ENCODE data around the gene MYO6. TPM values are rescaled to one million over a fixed set of nuclear protein-coding genes. Genes with fewer than 3 reads are reported as not detected.
"Not testable (repeated sequence)": the region's sequence is repeated elsewhere in the genome, so short reads cannot be mapped to it uniquely, and the experiment has no call there.

MYO6 gene
- 46.9 and 48.1 TPM in 2 replicates for total RNA-seq (2021)
- long read RNA-seq, partial matches to known transcripts, result 782 of 860 reads
- long read RNA-seq, other reads (novel, unspliced or antisense), result 78 of 860 reads

DNA sequence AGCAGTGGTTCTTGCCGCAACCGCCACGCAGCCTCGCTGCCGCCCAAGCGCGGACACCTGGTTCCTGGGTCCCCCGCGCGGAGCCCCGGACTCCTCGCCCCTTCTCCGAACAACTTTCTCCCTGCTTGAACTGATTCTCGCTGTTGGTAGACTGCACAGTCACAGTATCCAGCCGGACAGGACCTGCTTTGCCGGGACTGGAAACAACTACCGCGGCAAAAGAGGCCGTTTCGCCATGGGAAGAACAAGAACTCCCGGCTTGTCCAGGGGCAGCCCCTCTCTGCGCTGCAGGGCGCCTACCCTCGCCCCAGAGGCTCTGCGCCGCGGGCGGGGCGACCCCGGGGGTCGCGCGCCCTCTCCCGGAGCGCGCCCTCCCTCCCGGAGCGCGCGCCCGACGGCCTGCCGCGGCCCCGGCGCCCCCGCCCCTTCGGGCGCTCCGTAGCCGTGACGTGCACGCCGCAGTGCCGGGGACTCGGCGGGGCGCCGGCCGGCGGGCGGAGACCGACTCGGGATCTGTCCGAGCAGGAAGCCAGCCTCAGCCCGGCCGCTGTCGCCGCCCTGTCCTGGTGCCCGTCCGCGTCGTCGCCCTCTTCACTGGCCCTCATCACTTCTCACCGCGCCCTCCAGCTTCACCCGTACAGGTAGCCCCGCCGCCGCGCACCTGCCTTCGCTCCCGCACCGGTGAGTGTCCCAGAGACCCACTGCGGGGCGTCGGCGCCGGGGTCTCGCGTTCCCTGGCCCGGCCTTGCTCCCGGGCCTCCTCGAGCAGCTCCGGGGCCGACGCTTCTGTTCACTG lies at the start of gene MYO6:
TSS of gene MYO6 (plus strand) at position 497 of the 796 bp plus-strand sequence. CDS start 68,309 bp downstream, outside the sequence.
- no peaks in the 10 kb centered on the region for H3K9me3 Mint-ChIP-seq
- H3K27me3 Mint-ChIP-seq (ENCODE audit: low read depth), result peaks cover 13% of the 10 kb centered on the region
- no peaks in the 10 kb centered on the region for H4K20me1 ChIP-seq (ENCODE audit: control insufficient read depth, insufficient read depth, insufficient read length)
- H3K27ac Mint-ChIP-seq, result peak within 1 kb of the TSS; percentile 95 to 98 (median 97)
- no peak for TF ChIP-seq CTCF (conservative IDR thresholded peaks at IDR 0.05)
- no peak within 1 kb of the TSS for H3K4ac ChIP-seq (ENCODE audit: low read depth, low read length)
- no peak within 1 kb of the TSS for H4K8ac ChIP-seq (replicated peaks; ENCODE audit: insufficient read length, low read depth, low read length)
- no peaks in the 10 kb centered on the region for H3K9me3 ChIP-seq (ENCODE audit: control insufficient read depth, low read depth, low read length)
- no peak within 1 kb of the TSS for H3K56ac ChIP-seq (ENCODE audit: insufficient read length, low read depth, low read length)
- peak within 1 kb of the TSS; percentile 81 to 94 for H3K4me3 Mint-ChIP-seq
- no peak within 1 kb of the TSS for H2BK20ac ChIP-seq (ENCODE audit: low read depth, low read length, poor library complexity, severe bottlenecking)
- DNase-seq, result peak; percentile 83
- peak within 1 kb of the TSS; percentile 78 for H3K4me2 ChIP-seq (ENCODE audit: insufficient read depth, insufficient read length, low read length)
- no peak within 1 kb of the TSS for H2BK5ac ChIP-seq (ENCODE audit: insufficient read length, low read length)
- WGBS (ENCODE audit: extremely low coverage, insufficient read length, low lambda C conversion rate), result no CpG with 5 or more reads among the region's 97 CpGs
- H3K4me1 Mint-ChIP-seq, result peaks cover 11 to 20% of the 10 kb centered on the region in 2 experiments
- H4K5ac ChIP-seq (ENCODE audit: insufficient read length, low read depth, low read length), result no peak within 1 kb of the TSS
- no peak within 1 kb of the TSS for H2BK12ac ChIP-seq (ENCODE audit: insufficient read length, low read depth, low read length)
- no peak within 1 kb of the TSS for H2BK120ac ChIP-seq (ENCODE audit: low read depth, low read length, poor library complexity, severe bottlenecking)
- H4K91ac ChIP-seq (ENCODE audit: insufficient read length, low read depth, low read length), result peak within 1 kb of the TSS; percentile 27
- no peak within 1 kb of the TSS for H3T11ph ChIP-seq (ENCODE audit: low read length)
- H3K27me3 ChIP-seq (ENCODE audit: insufficient read depth, low read length), result no peaks in the 10 kb centered on the region
- H3K27ac ChIP-seq (ENCODE audit: insufficient read length, low read depth, low read length), result no peak within 1 kb of the TSS
- H2AFZ ChIP-seq (ENCODE audit: low read length), result no peak within 1 kb of the TSS
- no peaks in the 10 kb centered on the region; the same call in 1 of the 2 replicates for H3K79me2 ChIP-seq (ENCODE audit: insufficient read depth, low read length)
- H3K9ac ChIP-seq (ENCODE audit: extremely low read depth, insufficient read length, low read length), result peak within 1 kb of the TSS; percentile 78
- peaks cover 3% of the 10 kb centered on the region for H3K23me2 ChIP-seq (ENCODE audit: insufficient read length, low read depth, low read length, poor library complexity, severe bottlenecking)
- H2BK15ac ChIP-seq (ENCODE audit: low read depth, low read length), result no peak within 1 kb of the TSS
- no peak within 1 kb of the TSS for H3K23ac ChIP-seq (ENCODE audit: insufficient read length, low read depth, low read length)
- H3K79me1 ChIP-seq (ENCODE audit: insufficient read depth, low read depth, low read length, poor library complexity, severe bottlenecking), result no peaks in the 10 kb centered on the region
- H2AK5ac ChIP-seq (ENCODE audit: insufficient read length, low read length), result no peak within 1 kb of the TSS
- H3K14ac ChIP-seq (ENCODE audit: insufficient read depth, low read length), result peak within 1 kb of the TSS; percentile 49
- H3K4me1 ChIP-seq (ENCODE audit: insufficient read depth, low read length), result no peaks in the 10 kb centered on the region
- H3K36me3 Mint-ChIP-seq (ENCODE audit: insufficient read depth in 1 of 3, low read depth in 3 of 3), result peaks cover 0 to 3% (median 0%) of the 10 kb centered on the region in 3 experiments; a peak in 2 of 7 replicates
- H3K18ac ChIP-seq (ENCODE audit: insufficient read length, low read depth, low read length), result peak within 1 kb of the TSS; percentile 73

DNA sequence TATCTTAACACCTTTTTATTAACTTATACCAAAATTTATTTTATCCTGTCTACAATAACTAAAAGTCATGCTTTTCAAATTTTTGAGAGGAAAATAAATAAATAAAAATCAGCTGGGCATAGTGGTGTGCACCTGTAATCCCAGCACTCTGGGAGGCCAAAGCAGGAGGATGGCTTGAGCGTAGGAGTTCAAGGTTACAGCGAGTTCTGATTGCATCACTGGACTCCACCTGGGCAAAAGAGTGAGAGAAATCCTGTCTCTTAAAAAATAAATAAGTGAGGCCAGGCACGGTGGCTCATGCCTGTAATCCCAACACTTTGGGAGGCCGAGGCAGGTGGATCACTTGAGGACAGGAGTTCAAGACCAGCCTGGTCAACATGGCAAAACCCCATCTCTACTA lies 40.7 kb upstream of the MYO6 start:
- H3K18ac ChIP-seq (ENCODE audit: insufficient read length, low read depth, low read length); H4K91ac ChIP-seq (ENCODE audit: insufficient read length, low read depth, low read length); H3K27ac Mint-ChIP-seq: not testable (repeated sequence)

More for the DNA sequence above, 40.7 kb upstream of the MYO6 start:
- H4K5ac ChIP-seq (ENCODE audit: insufficient read length, low read depth, low read length); H2BK15ac ChIP-seq (ENCODE audit: low read depth, low read length); H3K4me2 ChIP-seq (ENCODE audit: insufficient read depth, insufficient read length, low read length); H3K23ac ChIP-seq (ENCODE audit: insufficient read length, low read depth, low read length); H3K27ac ChIP-seq (ENCODE audit: insufficient read length, low read depth, low read length); H3K79me2 ChIP-seq (ENCODE audit: insufficient read depth, low read length); H3K4me1 ChIP-seq (ENCODE audit: insufficient read depth, low read length); H3K9me3 ChIP-seq (ENCODE audit: control insufficient read depth, low read depth, low read length); H4K20me1 ChIP-seq (ENCODE audit: control insufficient read depth, insufficient read depth, insufficient read length); H2BK120ac ChIP-seq (ENCODE audit: low read depth, low read length, poor library complexity, severe bottlenecking); H3K14ac ChIP-seq (ENCODE audit: insufficient read depth, low read length); H2BK12ac ChIP-seq (ENCODE audit: insufficient read length, low read depth, low read length); H2BK20ac ChIP-seq (ENCODE audit: low read depth, low read length, poor library complexity, severe bottlenecking); H3T11ph ChIP-seq (ENCODE audit: low read length); H2BK5ac ChIP-seq (ENCODE audit: insufficient read length, low read length); H2AFZ ChIP-seq (ENCODE audit: low read length); H3K23me2 ChIP-seq (ENCODE audit: insufficient read length, low read depth, low read length, poor library complexity, severe bottlenecking); H3K4me1 Mint-ChIP-seq; H3K27me3 ChIP-seq (ENCODE audit: insufficient read depth, low read length); H3K4ac ChIP-seq (ENCODE audit: low read depth, low read length); H3K4me3 Mint-ChIP-seq; H2AK5ac ChIP-seq (ENCODE audit: insufficient read length, low read length); H4K8ac ChIP-seq (replicated peaks; ENCODE audit: insufficient read length, low read depth, low read length); DNase-seq; H3K56ac ChIP-seq (ENCODE audit: insufficient read length, low read depth, low read length); H3K9me3 Mint-ChIP-seq; H3K27me3 Mint-ChIP-seq (ENCODE audit: low read depth); H3K9ac ChIP-seq (ENCODE audit: extremely low read depth, insufficient read length, low read length); H3K79me1 ChIP-seq (ENCODE audit: insufficient read depth, low read depth, low read length, poor library complexity, severe bottlenecking): not testable (repeated sequence)
- WGBS (ENCODE audit: extremely low coverage, insufficient read length, low lambda C conversion rate), result no CpG with 5 or more reads among the region's 4 CpGs
- peaks cover 6 to 57% (median 54%) of the 10 kb centered on the region in 3 experiments; a peak in 6 of 7 replicates for H3K36me3 Mint-ChIP-seq (ENCODE audit: insufficient read depth in 1 of 3, low read depth in 3 of 3)

Measured in H9 (cell line).